HG02623 (cell line): ENCODE measurements around the gene CREB3L1.

ENCODE experiments used
- ATAC-seq: cut with Tn5 transposase; IDR thresholded peaks from one replicate; pipeline ENCODE4 v1.9.1; 2021; ENCODE audit warnings: moderate library complexity; ENCODE audit not compliant: unreplicated experiment

The CREB3L1 gene

GRCh38 chr11:46342239-46342638, 64.8 kb downstream of the CREB3L1 start:
- no peak for ATAC-seq

- no peak for ATAC-seq
Measured at GRCh38 chr11:46343520-46343919, 66.1 kb downstream of the CREB3L1 start.

- ATAC-seq: no peak
Measured at GRCh38 chr11:46345131-46345597, 67.7 kb downstream of the CREB3L1 start.

GRCh38 chr11:46345881-46346484, 68.5 kb downstream of the CREB3L1 start:
- no peak for ATAC-seq

- peak; percentile 67 for ATAC-seq
Measured at GRCh38 chr11:46346886-46347636, 69.6 kb downstream of the CREB3L1 start, which contains the start of gene DGKZ. TSS of gene DGKZ (plus strand) at chr11:46347463. CDS start at chr11:46347660, 197 bp downstream.

- no peak for ATAC-seq
Measured at GRCh38 chr11:46347637-46348311, 70.3 kb downstream of the CREB3L1 start.

- no peak for ATAC-seq
Measured at GRCh38 chr11:46348566-46349401, 71.3 kb downstream of the CREB3L1 start.

- ATAC-seq: no peak
Measured at GRCh38 chr11:46350695-46351094, 73.2 kb downstream of the CREB3L1 start.

GRCh38 chr11:46351148-46351547, 73.7 kb downstream of the CREB3L1 start:
- ATAC-seq: no peak

GRCh38 chr11:46351606-46352005, 74.1 kb downstream of the CREB3L1 start:
- no peak for ATAC-seq

- no peak for ATAC-seq
Measured at GRCh38 chr11:46352063-46352841, 74.8 kb downstream of the CREB3L1 start.

GRCh38 chr11:46353698-46354097, 76.2 kb downstream of the CREB3L1 start:
- ATAC-seq: no peak

- no peak for ATAC-seq
Measured at GRCh38 chr11:46356924-46357482, 79.5 kb downstream of the CREB3L1 start.

- no peak for ATAC-seq
Measured at GRCh38 chr11:46357483-46357936, 80.0 kb downstream of the CREB3L1 start.

- no peak for ATAC-seq
Measured at GRCh38 chr11:46359953-46360352, 82.5 kb downstream of the CREB3L1 start.

- peak; percentile 21 for ATAC-seq
Measured at GRCh38 chr11:46360878-46361277, 83.4 kb downstream of the CREB3L1 start.

- peak; percentile 90 for ATAC-seq
Measured at GRCh38 chr11:46361283-46362155, 84.1 kb downstream of the CREB3L1 start.

GRCh38 chr11:46362156-46363030, 84.9 kb downstream of the CREB3L1 start:
- no peak for ATAC-seq
